NCI-H1105 treated with DMSO at 0.1 percent for 48 hours (cell line): Measurements from ENCODE around the gene SPTLC1.
"Not testable (repeated sequence)": the region's sequence is repeated elsewhere in the genome, so short reads cannot be mapped to it uniquely, and the experiment has no call there.

Experiments used
- DNase-seq: peaks from one replicate; lab custom pipeline; 2025; lab: John Stamatoyannopoulos, UW

Gene SPTLC1

GRCh38 chr9:92032891-92033290 is 82.3 kb downstream of the SPTLC1 start:
- no peak for DNase-seq

GRCh38 chr9:92030367-92030766 is 84.8 kb downstream of the SPTLC1 start:
- no peak for DNase-seq

- DNase-seq = no peak
Measured at GRCh38 chr9:92029553-92029952, 85.7 kb downstream of the SPTLC1 start.

- DNase-seq = no peak
Measured at GRCh38 chr9:92026206-92027002, 88.8 kb downstream of the SPTLC1 start.

- DNase-seq = not testable (repeated sequence)
Measured at GRCh38 chr9:92021785-92022541, 93.2 kb downstream of the SPTLC1 start.

DNA sequence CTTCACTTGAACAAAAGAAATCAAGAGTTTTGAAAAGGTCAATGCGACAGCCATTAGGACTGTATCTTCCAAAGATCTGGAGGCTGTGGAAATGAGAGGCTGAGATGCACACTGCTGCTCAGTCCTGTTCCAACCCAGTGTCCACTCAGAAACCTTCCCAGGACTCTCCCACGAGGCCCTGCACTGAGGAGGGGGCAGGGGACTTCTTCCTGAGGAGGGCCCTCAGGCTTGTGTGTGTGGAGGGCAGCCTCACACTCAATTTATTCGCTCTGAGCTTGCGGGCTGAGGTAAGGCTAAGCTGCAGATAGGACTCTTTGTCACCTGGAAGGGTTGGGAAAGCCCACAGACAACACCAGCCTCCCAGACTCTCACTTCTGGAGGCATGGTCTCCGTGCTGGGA is 95.6 kb downstream of the SPTLC1 start:
- no peak for DNase-seq

DNA sequence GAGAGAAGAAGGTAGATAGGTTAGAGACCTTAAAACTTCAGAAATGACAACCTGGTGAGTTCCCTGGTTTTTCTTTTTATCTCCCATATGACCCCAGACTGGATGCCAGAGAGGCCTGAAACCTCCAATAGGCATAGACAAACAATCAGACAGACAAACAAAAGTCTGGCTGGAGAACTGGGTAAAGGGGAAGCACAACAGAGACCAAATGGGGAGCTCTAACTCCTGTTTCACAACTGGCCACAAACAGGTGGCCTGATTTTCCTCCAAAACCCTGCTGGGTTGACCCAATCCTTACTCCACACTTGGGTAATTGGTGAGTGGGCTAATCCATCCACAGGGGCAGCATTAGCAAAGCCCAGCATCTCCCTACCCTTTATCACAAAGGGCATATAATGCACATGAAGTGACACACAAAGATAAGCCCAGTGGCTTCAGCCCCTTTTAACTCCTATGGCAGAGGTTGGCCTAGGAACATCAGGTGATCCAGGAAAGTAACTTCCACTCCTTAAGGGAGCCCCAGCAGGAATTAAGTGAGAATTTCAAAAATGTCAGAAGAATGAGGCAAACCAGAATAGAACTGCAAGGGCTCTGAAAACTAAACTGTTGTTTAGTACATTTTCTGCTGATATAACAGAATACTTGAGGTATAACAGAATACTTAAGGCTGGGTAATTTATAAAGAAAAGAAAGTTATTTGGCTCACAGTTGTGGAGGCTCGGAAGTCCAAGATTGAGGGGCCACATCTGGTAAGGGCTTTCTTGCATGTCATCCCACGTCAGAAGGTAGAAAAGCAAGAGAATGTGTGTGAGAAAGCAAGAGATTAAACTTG is 104.3 kb downstream of the SPTLC1 start:
- DNase-seq = no peak

- not testable (repeated sequence) for DNase-seq
Measured at GRCh38 chr9:92010253-92010652, 105.0 kb downstream of the SPTLC1 start.

DNA sequence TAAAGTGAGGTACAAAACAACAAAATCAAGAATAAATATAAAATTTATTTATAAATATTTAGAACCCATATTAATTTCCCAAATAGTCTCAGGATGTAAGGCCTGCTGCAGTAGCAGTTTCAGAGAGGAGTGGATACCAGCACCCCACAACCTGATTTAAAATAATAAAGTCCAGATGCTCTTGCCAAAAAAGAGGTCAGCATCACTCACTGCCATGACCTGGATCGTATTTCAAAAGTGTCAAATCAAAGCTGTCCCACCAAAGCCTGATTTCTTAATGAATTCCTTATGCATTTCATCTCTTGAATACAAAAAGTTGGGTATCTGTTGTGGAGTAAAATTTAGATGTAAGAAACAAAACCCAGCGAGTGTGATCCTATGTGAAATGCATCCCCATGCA is 107.2 kb downstream of the SPTLC1 start:
- no peak for DNase-seq

DNA sequence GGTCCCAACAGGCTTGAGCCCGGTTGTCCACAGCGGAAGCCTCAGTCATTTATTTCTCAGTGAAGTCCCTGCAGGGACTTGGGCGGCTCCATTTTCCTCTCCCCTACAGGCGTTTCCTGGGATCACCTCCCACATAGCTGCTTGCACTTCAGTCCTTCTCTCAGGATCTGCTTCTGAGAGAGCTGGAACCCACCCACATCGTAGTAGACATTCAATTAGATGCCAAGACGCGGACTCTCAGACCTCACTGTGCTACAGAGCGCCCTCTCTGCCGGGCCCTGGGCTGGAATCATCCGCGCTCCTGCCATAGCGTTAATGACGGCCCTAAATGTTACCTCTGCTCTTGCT is 111.2 kb downstream of the SPTLC1 start:
- no peak for DNase-seq

DNA sequence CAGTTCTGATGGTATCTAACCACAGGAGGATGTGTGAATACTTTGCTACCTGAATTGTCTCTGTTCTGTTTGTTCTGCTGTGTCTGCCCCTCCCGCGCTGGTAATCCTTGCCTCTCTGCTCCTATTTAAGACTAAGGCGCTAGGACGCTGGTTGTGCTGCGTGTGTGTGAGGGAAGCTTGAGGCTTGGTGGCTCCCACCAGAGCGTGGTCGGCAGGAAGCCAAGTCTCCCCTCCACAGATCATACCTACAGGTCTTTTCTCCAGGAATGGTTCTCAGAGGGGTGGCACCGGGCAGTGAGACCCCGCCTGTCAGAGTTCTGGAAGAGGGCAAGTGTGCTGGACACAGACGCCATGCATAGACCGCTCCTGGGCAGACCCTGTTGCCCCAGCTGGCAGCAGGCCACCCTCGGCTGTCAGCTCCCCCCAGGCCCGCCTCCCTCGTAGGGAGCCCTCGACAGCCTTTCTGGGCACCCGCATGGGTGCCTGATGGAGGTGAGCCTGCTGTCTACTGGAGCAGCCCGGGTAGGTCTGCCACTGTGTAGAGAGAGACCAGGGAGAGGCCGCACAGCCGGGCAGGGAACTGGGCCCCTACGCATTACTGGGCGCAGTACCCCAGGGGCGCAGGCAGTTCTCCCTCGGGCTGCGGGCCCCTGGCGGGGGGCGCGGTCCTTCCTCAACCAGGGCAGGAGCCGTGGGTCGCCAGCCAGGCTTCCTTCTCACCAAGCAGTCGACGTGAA is 111.7 kb downstream of the SPTLC1 start:
- no peak for DNase-seq

GRCh38 chr9:92001948-92002347 is 113.3 kb downstream of the SPTLC1 start:
- not testable (repeated sequence) for DNase-seq

- DNase-seq = no peak
Measured at GRCh38 chr9:92001244-92001643, 114.0 kb downstream of the SPTLC1 start.

DNA sequence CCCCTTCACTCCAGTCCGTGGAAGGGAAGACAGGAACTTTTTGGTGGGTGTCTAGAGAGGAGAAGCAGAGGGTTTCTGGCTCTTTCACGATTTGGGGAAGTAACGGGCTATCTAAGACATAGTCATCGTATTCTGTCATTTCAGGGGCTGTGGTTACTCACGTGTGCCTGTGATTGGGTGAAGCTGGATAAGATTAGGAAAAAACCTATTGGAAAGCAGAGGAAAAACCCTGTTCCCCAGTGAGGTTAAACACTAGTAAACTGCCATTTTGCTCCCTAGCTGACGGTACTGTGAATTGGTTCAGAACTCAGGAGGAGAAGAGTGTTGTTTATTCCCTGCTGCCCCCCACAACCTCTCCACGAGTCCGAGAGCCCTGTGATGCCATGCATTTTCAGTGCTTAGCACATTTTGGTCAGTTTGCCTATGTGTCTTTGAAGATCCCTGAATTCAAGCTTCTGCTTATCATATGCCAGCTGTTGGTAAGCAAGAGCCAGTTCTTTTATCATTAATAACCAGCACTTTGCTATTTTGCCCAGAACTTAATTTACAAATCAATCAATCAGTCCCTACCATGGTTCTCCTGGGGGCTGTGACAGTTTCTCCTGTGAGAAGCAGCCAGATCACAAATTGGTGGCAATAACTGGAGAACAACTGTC is 120.1 kb downstream of the SPTLC1 start:
- DNase-seq = no peak

DNA sequence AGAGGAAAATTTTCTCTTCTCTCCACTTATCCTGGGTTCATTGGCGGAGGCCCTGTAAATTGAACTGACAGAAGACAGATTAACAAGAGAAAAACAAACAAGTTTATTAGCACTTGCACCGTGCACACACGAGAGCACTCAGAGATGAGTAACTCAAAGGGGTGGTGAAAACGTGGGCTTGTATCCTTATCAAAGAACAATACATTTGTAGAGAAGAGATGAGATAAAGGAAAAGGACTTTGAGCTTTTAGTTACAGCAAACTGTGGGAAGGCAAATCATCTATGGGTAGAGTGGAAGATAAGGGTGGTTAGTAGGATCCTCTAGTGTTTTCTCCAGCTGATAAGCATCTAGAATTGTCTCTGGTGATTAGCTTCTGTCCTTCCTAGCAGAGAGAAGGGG is 120.8 kb downstream of the SPTLC1 start:
- no peak for DNase-seq

- no peak for DNase-seq
Measured at GRCh38 chr9:91992461-91993041, 122.7 kb downstream of the SPTLC1 start.

- no peak for DNase-seq
Measured at GRCh38 chr9:91991721-91992341, 123.4 kb downstream of the SPTLC1 start.

DNA sequence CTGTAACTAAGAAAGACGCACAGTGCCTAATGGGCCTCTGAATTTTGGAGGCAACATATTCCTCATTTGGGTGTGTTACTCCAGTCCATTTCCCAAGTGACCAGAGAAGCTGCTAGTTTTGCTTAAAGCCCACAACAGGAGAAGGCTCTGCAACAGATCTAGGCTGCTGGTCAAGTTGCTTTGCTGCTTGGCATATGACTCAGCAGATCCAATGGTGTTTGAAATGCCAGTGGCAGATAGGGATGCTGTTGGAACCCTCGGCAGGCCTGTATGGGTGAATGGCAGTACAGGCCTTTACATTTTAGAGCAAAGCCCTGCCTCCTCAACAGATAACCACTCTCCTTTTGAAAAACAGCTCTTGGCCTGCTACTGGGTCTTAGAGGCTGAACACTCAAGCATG is 129.0 kb downstream of the SPTLC1 start:
- no peak for DNase-seq

DNA sequence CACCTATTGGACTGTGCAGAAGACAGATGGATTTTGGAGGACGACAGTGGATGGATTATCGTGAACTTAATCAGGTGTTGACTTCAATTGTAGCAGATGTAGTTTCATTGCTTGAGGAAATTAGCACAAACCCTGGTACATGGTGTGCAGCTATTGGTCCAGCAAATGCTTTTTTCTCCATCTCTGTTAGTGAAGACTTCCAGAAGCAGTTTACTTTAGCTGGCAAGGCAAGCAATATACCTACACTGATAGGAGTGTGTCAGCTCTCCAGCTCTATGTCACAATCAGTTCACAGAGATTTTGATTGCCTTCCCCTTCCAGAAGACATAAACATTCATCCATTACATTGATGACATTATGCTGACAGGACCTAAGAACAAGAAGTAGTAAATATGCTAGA is 129.5 kb downstream of the SPTLC1 start:
- DNase-seq = no peak
